Endodermal cell (in vitro differentiated cells): Measurements from ENCODE around the gene HBG1. TPM values are rescaled to one million over a fixed set of nuclear protein-coding genes. Genes with fewer than 3 reads are reported as not detected.

Source experiments
- DNase-seq: peaks from one replicate; pipeline ENCODE4 v3.0.0-alpha.2; 2017
- H3K27ac ChIP-seq: 2 replicates; pipeline ENCODE4 v1.5.1; 2013; ENCODE audit warnings: mild to moderate bottlenecking, low read depth, low read length, moderate library complexity
- H3K27me3 ChIP-seq: 2 replicates; pipeline ENCODE4 v1.6.1; 2013; ENCODE audit warnings: mild to moderate bottlenecking, low read length, moderate library complexity; ENCODE audit not compliant: insufficient read depth, control insufficient read depth, poor library complexity, severe bottlenecking
- H3K36me3 ChIP-seq: 2 replicates; pipeline ENCODE4 v1.7.0; 2013; ENCODE audit warnings: mild to moderate bottlenecking, low read length, moderate library complexity; ENCODE audit not compliant: control insufficient read depth, insufficient read depth
- H3K4me1 ChIP-seq: one replicate; pipeline ENCODE4 v1.7.0; 2013; ENCODE audit warnings: low read length; ENCODE audit not compliant: control insufficient read depth, insufficient read depth
- H3K4me3 ChIP-seq: 2 replicates; pipeline ENCODE4 v1.5.1; 2013; ENCODE audit warnings: mild to moderate bottlenecking, low read length, moderate library complexity
- H3K9ac ChIP-seq: 2 replicates; pipeline ENCODE4 v1.6.1; 2013; ENCODE audit warnings: mild to moderate bottlenecking, low read length, moderate library complexity; ENCODE audit not compliant: poor library complexity, severe bottlenecking; ENCODE audit errors: extremely low read depth
- H3K9me3 ChIP-seq: 2 replicates; pipeline ENCODE4 v1.6.1; 2013; ENCODE audit warnings: mild to moderate bottlenecking, low read length, moderate library complexity; ENCODE audit not compliant: control insufficient read depth
- H3K27ac Mint-ChIP-seq: 2 replicates; pipeline ENCODE4 v1.8.0; 2020; ENCODE audit warnings: mixed read lengths
- H3K27me3 Mint-ChIP-seq: 2 replicates; pipeline ENCODE4 v1.8.0; 2021; ENCODE audit warnings: mild to moderate bottlenecking, mixed read lengths; ENCODE audit not compliant: insufficient read depth
- H3K36me3 Mint-ChIP-seq: 2 replicates; pipeline ENCODE4 v1.8.0; 2020; ENCODE audit warnings: low read depth, mixed read lengths
- H3K4me1 Mint-ChIP-seq: 2 replicates; pipeline ENCODE4 v1.8.0; 2020; ENCODE audit warnings: mixed read lengths
- H3K4me3 Mint-ChIP-seq: 2 replicates; pipeline ENCODE4 v1.8.0; 2020; ENCODE audit warnings: mild to moderate bottlenecking, moderate library complexity, mixed read lengths
- H3K9me3 Mint-ChIP-seq: 2 replicates; pipeline ENCODE4 v1.8.0; 2020; ENCODE audit warnings: mild to moderate bottlenecking, mixed read lengths
- CTCF ChIP-seq: fragments of 200-600 bp; sonication (generic); conservative IDR thresholded peaks from 2 replicates; pipeline ENCODE4 v1.5.0; 2021; ENCODE audit warnings: antibody characterized with exemption, mild to moderate bottlenecking
- WGBS, 2 experiments: methylation state at CpG; one replicate each; pipeline versions ENCODE4 v1.1.5 to v1.1.7; 2013; ENCODE audit warnings: missing lambda C conversion rate in 2 of 2, mixed read lengths in 1 of 2; ENCODE audit not compliant: insufficient coverage in 1 of 2, insufficient read length in 1 of 2; 5-methylcytosine and 5-hydroxymethylcytosine counted together
- total RNA-seq, 2 donors: library from RNA; stranded (reverse); fragmentation: NEBNext Ultra II Directional in 1 of 2; extraction: Animal tissue kit (Norgen Biotek cat#: 25700) in 1 of 2; gene quantifications; 2 replicates in 1 of 2; 3 replicates in 1 of 2; pipeline ENCODE4 v1.2.1, GENCODE V29; 2021

HBG1 gene
- total RNA-seq, 2 donors from 2014 or later: not detected

GRCh38 chr11:5232821-5233220, 16.8 kb downstream of the HBG1 start:
- no peak overlapping the region for H3K4me3 ChIP-seq
- Mint-ChIP-seq H3K27ac (no peak overlapping the region), H3K27me3 (peaks cover 1% of the 10 kb centered on the region), H3K4me1 (peaks cover 3% of the 10 kb centered on the region), H3K36me3 (no peaks in the 10 kb centered on the region), H3K4me3 (no peak overlapping the region), H3K9me3 (no peaks in the 10 kb centered on the region)
- no peaks in the 10 kb centered on the region for H3K36me3 ChIP-seq
- H3K4me1 ChIP-seq: no peaks in the 10 kb centered on the region
- DNase-seq: no peak
- H3K27me3 ChIP-seq: no peaks in the 10 kb centered on the region
- H3K9me3 ChIP-seq: no peaks in the 10 kb centered on the region
- WGBS, 2 experiments: 94% methylated on average over 2 of the region's 2 CpGs; no CpG with 5 or more reads in 1 of the 2 experiments
- TF ChIP-seq CTCF: no peak
- H3K9ac ChIP-seq: no peak overlapping the region
- H3K27ac ChIP-seq: no peak overlapping the region

- Mint-ChIP-seq H3K9me3 (no peaks in the 10 kb centered on the region), H3K4me3 (no peak overlapping the region), H3K27me3 (peaks cover 1% of the 10 kb centered on the region), H3K4me1 (peaks cover 5% of the 10 kb centered on the region), H3K27ac (no peak overlapping the region), H3K36me3 (no peaks in the 10 kb centered on the region)
- TF ChIP-seq CTCF: no peak
- Histone ChIP-seq H3K27ac (no peak overlapping the region), H3K36me3 (no peaks in the 10 kb centered on the region), H3K4me1 (no peaks in the 10 kb centered on the region), H3K9me3 (no peaks in the 10 kb centered on the region), H3K9ac (no peak overlapping the region), H3K4me3 (no peak overlapping the region), H3K27me3 (no peaks in the 10 kb centered on the region)
- no peak for DNase-seq
- WGBS, 2 experiments: 94 to 100% methylated on average over 2 to 3 of the region's 3 CpGs
Observed at GRCh38 chr11:5232176-5232575, 17.5 kb downstream of the HBG1 start.

GRCh38 chr11:5231111-5231510, 18.5 kb downstream of the HBG1 start:
- Histone ChIP-seq H3K9me3 (no peaks in the 10 kb centered on the region), H3K4me1 (no peaks in the 10 kb centered on the region), H3K36me3 (no peaks in the 10 kb centered on the region), H3K9ac (no peak overlapping the region), H3K4me3 (no peak overlapping the region), H3K27me3 (no peaks in the 10 kb centered on the region), H3K27ac (no peak overlapping the region)
- TF ChIP-seq CTCF: no peak
- no peaks in the 10 kb centered on the region for H3K36me3 Mint-ChIP-seq
- H3K9me3 Mint-ChIP-seq: no peaks in the 10 kb centered on the region
- H3K27ac Mint-ChIP-seq: no peak overlapping the region
- peaks cover 5% of the 10 kb centered on the region for H3K4me1 Mint-ChIP-seq
- H3K4me3 Mint-ChIP-seq: no peak overlapping the region
- no peak for DNase-seq
- peaks cover 1% of the 10 kb centered on the region for H3K27me3 Mint-ChIP-seq
- 91% methylated on average over 2 of the region's 2 CpGs; no CpG with 5 or more reads in 1 of the 2 experiments for WGBS, 2 experiments
